ENCODE measurements around the gene HOXD13.

GRCh38 chr2:176112375-176113302 lies 20.1 kb downstream of the HOXD13 start:
- TF ChIP-seq CTCF (IDR thresholded peaks at IDR 0.05) (no peak), POLR2AphosphoS5 (IDR thresholded peaks at IDR 0.05) (no peak), POLR2A (IDR thresholded peaks at IDR 0.05) (no peak), EP300 (IDR thresholded peaks at IDR 0.05; ENCODE audit: low read depth) (no peak)
